ENCODE data around the gene LAMC1.

Gene LAMC1

DNA sequence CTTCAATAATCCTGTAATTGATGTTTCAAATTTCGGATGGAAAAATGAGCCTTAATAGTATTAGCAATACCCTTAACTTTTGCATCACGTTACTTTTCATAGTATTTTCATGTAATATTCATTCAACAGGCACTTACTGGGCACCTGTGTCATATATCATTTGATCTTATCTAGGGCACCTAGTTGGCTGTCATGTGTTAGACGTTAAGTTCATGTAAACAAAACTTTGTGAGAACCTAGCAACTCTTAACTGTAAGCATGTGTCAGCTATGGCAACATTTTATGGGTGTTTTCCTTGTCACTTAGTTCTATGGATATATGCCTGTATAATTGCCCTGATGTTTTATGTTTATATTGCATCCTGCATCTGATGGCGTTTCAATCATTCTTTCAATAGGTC lies 163.6 kb downstream of the LAMC1 start:
- DNase-seq (ENCODE audit: low read depth in 3 of 3, low spot score in 1 of 3), result no peak

DNA sequence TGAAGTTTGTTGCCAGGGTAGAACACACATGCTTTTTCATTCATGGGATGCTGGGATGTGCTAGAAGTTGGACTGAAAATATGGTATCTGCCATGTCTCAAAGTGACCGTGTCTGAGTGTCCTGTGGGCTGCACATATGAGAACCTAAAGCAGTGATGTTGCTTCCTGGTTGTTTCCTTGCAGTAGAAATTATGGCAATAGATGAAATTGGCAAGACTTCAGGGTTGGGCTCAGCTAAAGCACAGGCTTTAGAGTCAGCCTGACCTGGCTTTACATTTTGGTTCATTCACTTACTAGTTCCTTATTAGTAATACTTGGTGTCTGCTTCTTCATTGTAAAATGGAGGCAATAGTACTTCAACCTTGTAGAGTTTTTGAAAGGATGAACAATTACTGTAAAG lies 165.0 kb downstream of the LAMC1 start:
- DNase-seq (ENCODE audit: low read depth in 3 of 3, low spot score in 1 of 3), result no peak

DNA sequence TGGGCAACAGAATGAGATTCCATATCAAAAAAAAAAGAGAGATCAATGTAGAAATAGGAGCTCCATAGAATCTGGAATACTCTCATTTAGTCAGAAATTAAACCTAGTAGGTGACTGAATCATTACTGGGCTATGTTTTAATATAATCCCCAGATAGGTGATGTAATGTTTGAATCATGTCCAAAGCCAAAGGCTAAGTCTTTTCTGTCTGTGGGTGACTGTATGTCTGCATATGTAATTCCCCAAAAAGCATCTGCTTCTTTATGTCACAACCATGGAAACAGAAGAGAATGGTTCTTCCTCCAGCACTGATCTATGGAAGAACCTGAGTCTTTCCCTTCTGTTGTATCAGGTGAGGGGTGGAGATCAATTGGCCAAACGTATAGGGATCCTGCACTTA lies 168.6 kb downstream of the LAMC1 start:
- no peak for DNase-seq (ENCODE audit: low read depth in 3 of 3, low spot score in 1 of 3)

DNA sequence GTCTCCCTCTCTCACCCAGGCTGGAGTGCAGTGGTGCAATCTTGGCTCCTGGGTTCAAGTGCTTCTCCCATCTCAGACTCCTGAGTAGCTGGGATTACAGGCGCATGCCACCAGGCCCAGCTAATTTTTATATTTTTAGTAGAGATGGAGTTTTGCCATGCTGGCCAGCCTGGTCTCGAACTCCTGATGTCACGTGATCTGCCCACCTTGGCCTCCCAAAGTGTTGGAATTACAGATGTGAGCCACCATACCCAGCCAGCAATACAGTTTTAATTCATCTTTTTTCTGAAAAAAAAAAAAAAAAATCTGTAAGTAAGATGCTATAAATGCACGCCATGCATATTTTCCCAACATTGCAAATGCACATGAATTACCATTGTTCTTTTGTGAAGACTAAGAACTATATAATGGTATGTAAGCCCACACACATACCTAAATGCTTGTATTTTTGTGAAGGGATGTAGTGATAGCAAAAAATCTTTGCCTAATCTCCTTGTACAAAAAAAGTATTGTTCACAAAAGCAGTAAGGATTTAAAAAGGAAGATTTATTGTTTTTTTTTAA lies 170.8 kb downstream of the LAMC1 start:
- no peak for DNase-seq (ENCODE audit: low read depth in 3 of 3, low spot score in 1 of 3)

DNA sequence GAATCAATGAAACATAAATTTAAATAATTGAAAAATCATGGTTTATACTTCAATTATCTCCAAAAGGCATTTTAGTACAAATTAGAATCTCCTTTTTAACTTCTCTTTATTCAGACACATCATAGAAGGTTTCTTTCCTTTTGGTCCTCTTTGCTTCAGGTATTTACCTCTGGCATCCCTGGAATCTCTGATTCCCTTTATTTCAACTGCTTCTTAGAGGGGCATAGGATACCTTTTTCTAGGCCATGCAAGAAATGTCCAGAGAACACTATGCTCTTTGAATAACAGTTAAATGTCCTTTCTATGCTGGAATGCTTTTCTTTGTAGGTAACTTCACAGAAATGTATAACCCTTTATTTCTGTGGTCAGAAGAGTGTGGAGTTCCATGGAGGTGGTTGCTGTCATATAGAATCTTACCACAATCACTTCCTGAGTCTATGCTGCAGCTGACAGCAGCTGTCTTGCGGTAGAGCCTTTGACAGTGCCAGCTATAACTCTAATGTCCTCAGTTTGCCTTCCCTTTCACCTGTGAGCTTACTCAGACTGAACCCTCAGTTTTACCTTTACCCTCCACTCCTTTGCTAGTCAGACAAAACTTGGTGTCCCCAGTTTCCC lies 171.4 kb downstream of the LAMC1 start:
- DNase-seq (ENCODE audit: low read depth in 3 of 3, low spot score in 1 of 3), result no peak

DNA sequence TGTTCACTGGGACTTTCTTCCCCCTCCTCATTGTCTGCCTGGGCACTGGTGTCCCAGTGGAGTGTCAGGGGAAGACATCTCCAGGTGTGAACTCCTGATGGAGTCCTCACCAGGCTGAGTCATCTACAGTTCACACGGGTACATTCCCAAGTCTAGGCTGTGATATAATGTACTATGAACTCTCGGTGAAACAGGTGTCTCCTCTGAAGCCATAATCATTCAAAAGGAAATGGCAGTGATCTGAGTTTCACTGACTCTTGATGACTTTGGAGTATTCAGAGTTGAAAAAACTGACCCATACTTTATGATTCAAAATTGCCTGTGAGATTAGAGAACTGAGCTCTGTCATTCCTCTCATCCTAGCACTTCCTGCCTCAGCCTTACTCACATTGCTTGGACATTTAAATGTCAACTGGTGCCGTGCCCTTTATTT lies 171.9 kb downstream of the LAMC1 start:
- no peak for DNase-seq (ENCODE audit: low read depth in 3 of 3, low spot score in 1 of 3)
